Stimulated activated CD4-positive, alpha-beta T cell treated with anti-CD3 and anti-CD28 coated beads, Interleukin-1b, Interleukin-23, amount 100 ng/mL, for 24 hours (primary cell): ENCODE measurements around the gene ZNF775.
A peak's percentile ranks its signal among the peaks of the same experiment; 100 is the strongest.

Experiments
- DNase-seq, 4 experiments: peaks; one replicate each; pipeline ENCODE4 v3.0.0-alpha.2; 2020; ENCODE audit warnings: low read depth in 4 of 4, low spot score in 1 of 4

The ZNF775 gene

GRCh38 chr7:150410680-150411346 lies 31.7 kb downstream of the ZNF775 start:
- DNase-seq: no peak

- DNase-seq: no peak
Observed at GRCh38 chr7:150411606-150412005, 32.5 kb downstream of the ZNF775 start.

DNA sequence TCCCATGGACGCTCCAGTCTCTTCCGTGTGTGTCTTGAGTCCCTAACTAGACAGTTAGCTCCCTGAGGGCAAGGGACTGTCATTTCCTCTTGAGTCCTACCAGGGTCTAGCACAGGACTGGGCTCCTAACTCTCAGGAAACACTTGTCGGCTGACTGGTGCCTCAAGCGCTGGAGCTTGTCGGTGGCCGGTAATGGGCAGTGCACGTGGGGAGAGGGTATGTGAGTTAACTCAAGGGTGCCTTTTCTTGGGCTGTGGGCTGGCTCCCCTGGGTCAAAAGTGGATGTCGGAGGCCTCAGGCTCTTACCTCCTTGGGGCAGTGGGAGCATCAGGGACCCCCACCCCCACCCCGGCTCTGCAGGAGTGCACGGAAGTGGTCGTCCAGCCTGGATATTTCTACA lies 32.9 kb downstream of the ZNF775 start:
- no peak for DNase-seq

- no peak for DNase-seq
Observed at GRCh38 chr7:150412518-150413488, 33.7 kb downstream of the ZNF775 start.

DNA sequence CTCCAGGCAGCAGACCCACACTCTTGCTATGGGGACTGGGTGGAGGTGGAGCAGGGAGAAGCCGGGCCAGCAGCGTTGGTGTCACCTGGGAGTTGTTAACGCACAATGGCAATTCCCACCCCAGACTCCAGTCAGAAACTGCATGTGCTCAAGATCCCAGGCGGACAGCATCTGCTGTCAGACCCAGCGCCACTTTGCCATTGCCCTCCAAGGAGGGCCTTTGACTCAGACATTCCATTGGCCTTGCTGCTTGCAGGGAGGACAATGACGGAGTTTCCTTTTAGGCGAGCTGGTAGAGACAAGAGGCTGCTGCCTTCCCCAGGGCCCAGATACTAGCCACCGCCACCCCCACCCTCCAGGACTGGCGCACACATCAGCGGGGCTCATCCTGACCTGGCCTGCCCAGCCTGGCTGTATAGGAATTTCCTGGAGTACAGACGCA lies 34.5 kb downstream of the ZNF775 start:
- DNase-seq: no peak

- no peak for DNase-seq
Observed at GRCh38 chr7:150415161-150416153, 36.3 kb downstream of the ZNF775 start.

DNA sequence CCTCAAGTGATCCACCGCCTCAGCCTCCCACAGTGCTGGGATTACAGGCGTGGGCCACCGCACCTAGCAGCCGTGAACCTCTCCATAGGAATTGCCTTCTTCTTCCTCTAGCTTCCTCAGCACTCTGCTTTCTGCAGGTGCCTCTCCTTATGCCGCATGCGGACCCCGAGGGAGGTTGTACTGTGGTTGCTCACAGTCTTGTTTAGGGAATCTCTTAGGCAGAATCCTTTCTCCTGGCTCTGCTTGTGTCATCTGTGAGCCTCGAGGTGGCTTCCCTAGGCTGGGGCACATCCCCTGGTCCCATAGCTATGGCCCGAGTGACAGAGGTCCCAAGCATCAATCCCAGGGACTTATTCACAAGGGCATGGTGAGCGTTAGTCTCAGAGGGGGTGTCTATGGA lies 38.1 kb downstream of the ZNF775 start:
- DNase-seq: no peak

- no peak for DNase-seq
Observed at GRCh38 chr7:150417863-150418262, 38.7 kb downstream of the ZNF775 start.

GRCh38 chr7:150420242-150420641 lies 41.1 kb downstream of the ZNF775 start:
- no peak for DNase-seq

- peak; percentile 77 to 85 (median 80) for DNase-seq
Observed at GRCh38 chr7:150420987-150421674, 42.0 kb downstream of the ZNF775 start.

DNA sequence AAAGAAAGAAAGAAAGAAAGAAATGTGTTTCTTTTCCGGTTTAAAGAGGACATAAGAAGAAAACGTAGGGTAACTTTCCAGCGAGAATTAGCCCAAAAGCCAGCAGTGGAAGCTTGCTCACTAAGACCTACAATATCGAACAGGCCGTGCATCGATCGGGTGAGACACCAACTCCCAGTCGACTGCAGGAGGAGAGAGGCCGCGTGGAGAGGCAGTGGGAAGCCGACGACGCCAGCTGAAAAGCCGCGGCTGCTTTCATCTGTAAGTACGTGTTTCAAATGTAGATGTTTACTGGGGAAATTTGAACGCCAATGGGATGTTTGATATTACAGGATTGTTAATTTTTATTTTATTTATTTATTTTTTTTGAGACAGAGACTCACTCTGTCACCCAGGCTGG lies 42.7 kb downstream of the ZNF775 start:
- no peak for DNase-seq

- DNase-seq: no peak
Observed at GRCh38 chr7:150425670-150426069, 46.5 kb downstream of the ZNF775 start.

- no peak for DNase-seq
Observed at GRCh38 chr7:150428671-150429451, 49.7 kb downstream of the ZNF775 start.

- no peak for DNase-seq
Observed at GRCh38 chr7:150429699-150430098, 50.6 kb downstream of the ZNF775 start.

DNA sequence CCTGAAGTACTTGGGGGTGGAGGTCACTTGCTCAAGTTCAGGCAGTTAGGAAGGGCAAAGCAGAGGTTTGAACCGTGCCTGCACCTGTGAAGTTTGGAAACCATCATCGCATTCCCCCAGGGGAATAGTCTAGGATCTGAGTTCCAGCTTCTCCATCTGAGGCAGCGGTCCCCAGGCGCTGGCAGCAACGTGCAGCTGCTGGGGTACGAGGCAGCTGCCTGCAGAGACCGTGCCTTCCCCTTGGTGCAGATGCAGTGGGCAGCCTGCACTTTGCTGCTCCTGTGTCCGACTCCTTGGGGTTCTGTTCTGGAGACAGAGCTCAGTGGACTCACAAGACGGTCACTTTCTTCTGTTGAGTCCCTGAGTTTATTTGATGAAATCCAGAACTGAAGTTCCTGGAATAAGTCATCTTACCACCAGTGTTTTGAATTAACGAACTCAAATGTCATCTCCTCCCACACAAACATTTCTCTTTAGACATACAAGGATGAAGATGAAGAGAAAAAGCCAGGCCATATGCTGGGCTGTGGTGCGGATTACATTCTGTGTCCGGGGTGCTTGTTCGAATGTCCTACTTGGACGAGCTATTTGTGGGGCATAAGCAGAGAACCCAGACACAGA lies 51.4 kb downstream of the ZNF775 start:
- DNase-seq: no peak

GRCh38 chr7:150431839-150432658 lies 52.9 kb downstream of the ZNF775 start:
- no peak for DNase-seq

GRCh38 chr7:150432915-150433892 lies 54.1 kb downstream of the ZNF775 start:
- no peak for DNase-seq
